Activated naive CD8-positive, alpha-beta T cell (primary cell): ENCODE results near the gene PLCB4.

Experiments used
- H3K27ac Mint-ChIP-seq: one replicate; pipeline ENCODE4 v1.8.0; 2021; ENCODE audit warnings: mixed read lengths
- H3K27me3 Mint-ChIP-seq: one replicate; pipeline ENCODE4 v1.8.0; 2021; ENCODE audit warnings: mixed read lengths
- H3K36me3 Mint-ChIP-seq: one replicate; pipeline ENCODE4 v1.8.0; 2021; ENCODE audit warnings: mixed read lengths
- H3K4me1 Mint-ChIP-seq: one replicate; pipeline ENCODE4 v1.8.0; 2021; ENCODE audit warnings: low read depth, mixed read lengths
- H3K4me3 Mint-ChIP-seq: one replicate; pipeline ENCODE4 v1.8.0; 2021; ENCODE audit warnings: mild to moderate bottlenecking, mixed read lengths
- H3K9me3 Mint-ChIP-seq: one replicate; pipeline ENCODE4 v1.8.0; 2021; ENCODE audit warnings: low read depth, mixed read lengths

PLCB4 gene

DNA sequence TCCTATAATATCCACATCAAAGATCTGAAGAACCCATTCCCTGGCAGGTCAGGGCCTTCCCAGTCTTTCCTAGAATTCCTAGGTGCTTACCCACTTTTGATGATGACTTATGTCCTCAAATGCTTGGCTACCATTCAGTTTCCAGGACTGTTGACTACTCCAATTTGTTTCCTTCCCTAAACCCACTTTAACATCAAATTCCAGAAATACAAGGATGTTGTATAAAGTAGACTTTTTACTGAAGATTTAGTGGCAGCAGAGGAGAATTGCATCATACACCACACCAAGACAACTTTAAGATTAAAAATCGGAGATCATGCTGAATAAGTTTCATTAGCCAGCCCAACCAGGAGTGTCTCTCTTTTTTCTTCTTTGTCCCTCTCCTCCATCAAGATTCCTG is 242.2 kb downstream of the PLCB4 start:
- Mint-ChIP-seq H3K27ac (no peak overlapping the region), H3K4me1 (no peaks in the 10 kb centered on the region), H3K27me3 (peaks cover 2% of the 10 kb centered on the region), H3K9me3 (no peaks in the 10 kb centered on the region), H3K36me3 (no peaks in the 10 kb centered on the region), H3K4me3 (no peak overlapping the region)

GRCh38 chr20:9319687-9320384 is 250.9 kb downstream of the PLCB4 start:
- H3K4me1 Mint-ChIP-seq: peaks cover 4% of the 10 kb centered on the region
- no peak overlapping the region for H3K27ac Mint-ChIP-seq

GRCh38 chr20:9321007-9321406 is 252.1 kb downstream of the PLCB4 start:
- peaks cover 4% of the 10 kb centered on the region for H3K4me1 Mint-ChIP-seq
- H3K4me3 Mint-ChIP-seq: no peak overlapping the region
- H3K27ac Mint-ChIP-seq: no peak overlapping the region
- H3K27me3 Mint-ChIP-seq: no peaks in the 10 kb centered on the region
- H3K36me3 Mint-ChIP-seq: no peaks in the 10 kb centered on the region
- H3K9me3 Mint-ChIP-seq: no peaks in the 10 kb centered on the region

More at GRCh38 chr20:9319687-9320384, 250.9 kb downstream of the PLCB4 start:
- Mint-ChIP-seq H3K9me3 (no peaks in the 10 kb centered on the region), H3K4me3 (peak overlapping the region; percentile 30), H3K27me3 (no peaks in the 10 kb centered on the region), H3K36me3 (no peaks in the 10 kb centered on the region)

DNA sequence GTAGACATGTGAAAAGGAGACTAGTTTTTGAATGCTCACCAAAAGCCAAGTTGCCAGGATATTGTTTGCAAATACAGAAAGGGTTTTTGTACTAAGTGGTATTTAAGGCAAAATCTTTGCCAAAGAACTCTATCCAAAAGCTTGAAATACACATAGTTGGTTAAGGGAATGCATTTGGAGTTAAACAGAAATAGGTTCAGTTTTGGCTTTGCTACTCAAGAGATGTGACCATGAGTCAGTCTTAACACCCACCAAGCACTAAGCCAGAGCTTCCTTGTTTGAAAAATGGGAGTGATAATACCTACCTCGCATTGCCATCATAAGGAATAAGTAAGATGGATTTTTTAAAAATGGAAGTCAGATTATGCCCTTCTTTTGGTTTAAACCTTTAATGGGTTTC is 253.8 kb downstream of the PLCB4 start:
- Mint-ChIP-seq H3K4me1 (peaks cover 4% of the 10 kb centered on the region), H3K36me3 (no peaks in the 10 kb centered on the region), H3K9me3 (no peaks in the 10 kb centered on the region), H3K4me3 (no peak overlapping the region), H3K27me3 (no peaks in the 10 kb centered on the region), H3K27ac (no peak overlapping the region)

DNA sequence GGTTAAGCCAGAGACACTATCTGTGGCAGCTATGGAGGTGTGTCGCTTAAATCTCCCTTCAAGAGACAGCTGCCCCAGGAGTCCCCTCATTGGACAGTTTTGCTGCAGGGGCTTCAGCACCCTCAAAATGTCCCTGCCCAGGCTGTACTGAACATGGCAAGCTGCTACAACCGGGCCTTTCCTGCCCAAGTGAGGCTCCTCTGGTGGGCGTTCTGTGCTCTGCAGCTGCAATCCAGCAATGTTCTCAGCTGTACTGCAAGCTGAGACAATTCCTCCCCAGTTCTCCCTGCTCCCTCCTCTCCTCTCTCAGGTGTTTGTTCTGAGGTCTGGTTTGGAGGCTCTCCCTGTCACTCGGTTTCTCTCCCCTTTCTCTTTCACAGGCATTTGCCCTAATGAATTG is 254.7 kb downstream of the PLCB4 start:
- Mint-ChIP-seq H3K9me3 (no peaks in the 10 kb centered on the region), H3K4me3 (no peak overlapping the region), H3K27me3 (no peaks in the 10 kb centered on the region), H3K27ac (no peak overlapping the region), H3K4me1 (peaks cover 4% of the 10 kb centered on the region), H3K36me3 (no peaks in the 10 kb centered on the region)

- Mint-ChIP-seq H3K4me3 (no peak overlapping the region), H3K9me3 (no peaks in the 10 kb centered on the region), H3K36me3 (no peaks in the 10 kb centered on the region), H3K4me1 (no peaks in the 10 kb centered on the region), H3K27me3 (no peaks in the 10 kb centered on the region), H3K27ac (no peak overlapping the region)
Measured at GRCh38 chr20:9329355-9330101, 260.6 kb downstream of the PLCB4 start.

- Mint-ChIP-seq H3K36me3 (no peaks in the 10 kb centered on the region), H3K4me1 (no peaks in the 10 kb centered on the region), H3K27ac (no peak overlapping the region), H3K4me3 (no peak overlapping the region), H3K27me3 (no peaks in the 10 kb centered on the region), H3K9me3 (no peaks in the 10 kb centered on the region)
Measured at GRCh38 chr20:9330151-9330550, 261.3 kb downstream of the PLCB4 start.

DNA sequence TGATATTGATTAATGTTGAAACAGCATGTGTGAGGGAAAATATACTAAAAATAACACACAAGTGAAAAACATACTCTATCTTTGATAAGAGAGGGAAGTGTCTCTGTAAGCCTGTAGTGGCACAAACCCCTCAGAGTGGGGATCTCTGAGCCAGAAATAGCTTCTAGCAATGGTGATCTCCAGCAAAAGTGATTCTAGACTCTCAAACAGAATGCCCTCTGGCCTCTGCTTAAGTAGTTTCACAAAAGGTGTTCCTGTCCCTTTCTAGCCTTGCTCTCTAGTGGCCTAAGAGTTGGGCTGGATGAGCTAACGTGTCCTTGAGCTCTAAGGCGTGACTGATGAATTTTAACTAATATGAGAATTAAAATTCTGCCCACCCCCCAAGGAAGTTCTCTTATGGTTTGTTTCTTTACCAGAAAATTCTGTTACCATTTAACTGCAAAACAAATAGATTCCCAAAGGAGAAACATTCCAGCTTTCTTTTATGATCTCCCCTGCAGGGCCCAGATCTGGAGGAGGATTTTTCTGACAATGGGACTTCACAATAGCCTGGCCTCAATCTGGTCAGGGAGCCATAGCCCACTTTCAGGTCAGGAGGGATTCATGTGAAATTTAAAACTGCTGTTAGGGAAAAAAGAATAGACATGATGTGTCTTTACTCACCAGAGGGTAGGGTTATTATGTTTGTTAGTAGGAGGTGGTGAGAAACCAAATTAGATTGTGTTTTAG is 263.0 kb downstream of the PLCB4 start:
- no peak overlapping the region for H3K4me3 Mint-ChIP-seq
- no peak overlapping the region for H3K27ac Mint-ChIP-seq
- H3K36me3 Mint-ChIP-seq: no peaks in the 10 kb centered on the region
- no peaks in the 10 kb centered on the region for H3K4me1 Mint-ChIP-seq
- H3K27me3 Mint-ChIP-seq: no peaks in the 10 kb centered on the region
- no peaks in the 10 kb centered on the region for H3K9me3 Mint-ChIP-seq

GRCh38 chr20:9332791-9333479 is 264.0 kb downstream of the PLCB4 start:
- H3K9me3 Mint-ChIP-seq: no peaks in the 10 kb centered on the region
- no peaks in the 10 kb centered on the region for H3K27me3 Mint-ChIP-seq
- no peaks in the 10 kb centered on the region for H3K4me1 Mint-ChIP-seq
- no peaks in the 10 kb centered on the region for H3K36me3 Mint-ChIP-seq
- H3K4me3 Mint-ChIP-seq: no peak overlapping the region
- H3K27ac Mint-ChIP-seq: no peak overlapping the region

- H3K36me3 Mint-ChIP-seq: no peaks in the 10 kb centered on the region
- no peaks in the 10 kb centered on the region for H3K4me1 Mint-ChIP-seq
- no peaks in the 10 kb centered on the region for H3K27me3 Mint-ChIP-seq
- no peak overlapping the region for H3K4me3 Mint-ChIP-seq
- no peaks in the 10 kb centered on the region for H3K9me3 Mint-ChIP-seq
- H3K27ac Mint-ChIP-seq: no peak overlapping the region
Measured at GRCh38 chr20:9334866-9335265, 266.0 kb downstream of the PLCB4 start.

DNA sequence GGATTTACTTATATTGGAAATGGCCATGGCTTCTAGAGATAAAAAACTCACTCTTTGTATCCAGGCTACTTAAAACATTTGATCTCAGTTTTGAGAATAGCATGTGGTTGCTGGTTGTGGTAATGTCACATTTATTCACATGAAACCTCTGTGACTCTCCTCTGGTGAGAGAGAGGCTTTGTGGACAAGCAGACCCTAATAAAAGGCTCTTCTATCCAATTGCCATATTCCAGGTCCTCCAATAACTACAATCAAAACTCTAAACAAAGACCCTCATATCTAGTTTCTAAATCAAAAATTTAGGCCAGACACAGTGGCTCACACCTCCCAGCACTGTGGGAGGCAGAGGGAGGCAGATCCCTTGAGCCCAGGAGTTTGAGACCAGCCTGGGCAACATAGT is 269.2 kb downstream of the PLCB4 start:
- Mint-ChIP-seq H3K4me3 (no peak overlapping the region), H3K36me3 (no peaks in the 10 kb centered on the region), H3K4me1 (no peaks in the 10 kb centered on the region), H3K27me3 (no peaks in the 10 kb centered on the region), H3K27ac (no peak overlapping the region), H3K9me3 (no peaks in the 10 kb centered on the region)

DNA sequence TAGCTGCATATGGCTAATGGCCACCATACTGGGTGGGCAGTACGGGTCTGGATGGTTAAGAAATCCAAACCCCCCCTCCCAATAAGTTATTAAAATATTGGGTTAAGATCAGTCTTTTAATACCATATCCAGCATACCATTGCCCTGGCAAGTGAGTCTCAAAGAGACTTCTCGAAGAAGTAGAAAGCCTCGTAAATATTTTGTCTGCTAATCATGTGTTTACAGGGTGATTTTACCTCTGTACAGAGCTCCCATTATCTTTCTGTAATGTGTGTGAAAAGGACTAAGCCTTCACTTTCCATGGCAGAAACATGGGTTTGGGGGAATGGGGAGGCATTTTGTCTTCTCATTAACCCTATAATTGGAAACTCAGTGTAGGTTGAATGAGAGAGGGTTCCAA is 270.8 kb downstream of the PLCB4 start:
- Mint-ChIP-seq H3K4me3 (no peak overlapping the region), H3K4me1 (no peaks in the 10 kb centered on the region), H3K27ac (no peak overlapping the region), H3K36me3 (no peaks in the 10 kb centered on the region), H3K9me3 (no peaks in the 10 kb centered on the region), H3K27me3 (no peaks in the 10 kb centered on the region)

DNA sequence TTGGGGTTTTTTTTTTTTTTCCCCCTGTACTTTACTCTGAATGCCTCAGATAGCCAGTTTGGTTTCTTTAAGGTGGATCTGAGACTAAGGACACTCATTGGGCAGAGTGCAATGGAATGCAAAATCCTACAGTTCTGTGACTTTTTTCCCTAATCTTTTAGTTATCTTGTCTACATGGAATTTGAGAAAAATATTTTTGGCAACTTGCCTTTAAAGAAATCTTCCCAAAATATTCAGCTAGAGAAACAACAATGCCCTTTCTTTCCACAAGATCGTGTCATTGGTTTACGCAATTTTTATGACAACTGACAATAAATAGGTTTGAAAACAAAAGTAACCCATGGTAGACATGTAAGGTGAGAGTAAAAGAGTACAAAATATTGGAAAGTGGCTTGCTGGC is 273.8 kb downstream of the PLCB4 start:
- Mint-ChIP-seq H3K4me3 (no peak overlapping the region), H3K27ac (no peak overlapping the region), H3K4me1 (no peaks in the 10 kb centered on the region), H3K27me3 (no peaks in the 10 kb centered on the region), H3K9me3 (no peaks in the 10 kb centered on the region), H3K36me3 (no peaks in the 10 kb centered on the region)

- Mint-ChIP-seq H3K4me3 (no peak overlapping the region), H3K27ac (no peak overlapping the region), H3K27me3 (no peaks in the 10 kb centered on the region), H3K36me3 (no peaks in the 10 kb centered on the region), H3K4me1 (no peaks in the 10 kb centered on the region), H3K9me3 (no peaks in the 10 kb centered on the region)
Measured at GRCh38 chr20:9344083-9344920, 275.4 kb downstream of the PLCB4 start.
